GM23338 (cell line): ENCODE measurements around the gene NID1. TPM values are rescaled to one million over a fixed set of nuclear protein-coding genes. Genes with fewer than 3 reads are reported as not detected.

Experiments used
- ATAC-seq: fragments of 200-7000 bp; cut with Tn5 transposase; 3 replicates; pipeline ENCODE4 v1.9.1; 2020
- DNase-seq: peaks from one replicate; pipeline ENCODE4 v3.0.0-alpha.2; 2015; ENCODE audit warnings: low spot score
- H2AFZ ChIP-seq: fragments of 200-600 bp; sonication (generic); 2 replicates; pipeline ENCODE4 v1.8.0; 2016; ENCODE audit warnings: antibody characterized with exemption, mild to moderate bottlenecking, moderate library complexity
- H3F3A ChIP-seq: fragments of 200-600 bp; sonication (generic); replicated peaks from 2 replicates; pipeline ENCODE4 v1.8.0; 2017; ENCODE audit warnings: antibody characterized with exemption, mixed run types, low read depth
- H3K27ac ChIP-seq: fragments of 200-600 bp; sonication (generic); 2 replicates; pipeline ENCODE4 v1.6.1; 2016; ENCODE audit warnings: low read depth
- H3K27me3 ChIP-seq: fragments of 200-600 bp; sonication (generic); 2 replicates; pipeline ENCODE4 v1.8.0; 2016; ENCODE audit warnings: mild to moderate bottlenecking, mixed run types, moderate library complexity; ENCODE audit not compliant: insufficient read depth
- H3K36me3 ChIP-seq: fragments of 200-600 bp; sonication (generic); 2 replicates; pipeline ENCODE4 v1.8.0; 2016; ENCODE audit warnings: mild to moderate bottlenecking; ENCODE audit not compliant: insufficient read depth
- H3K4me1 ChIP-seq: fragments of 200-600 bp; sonication (generic); 2 replicates; pipeline ENCODE4 v1.8.0; 2016; ENCODE audit warnings: mild to moderate bottlenecking, moderate library complexity; ENCODE audit not compliant: insufficient read depth
- H3K4me2 ChIP-seq: fragments of 200-600 bp; sonication (generic); 2 replicates; pipeline ENCODE4 v1.7.1; 2017; ENCODE audit warnings: mixed run types
- H3K4me3 ChIP-seq: fragments of 200-600 bp; sonication (generic); 2 replicates; pipeline ENCODE4 v1.6.1; 2016; ENCODE audit warnings: mixed run types
- H3K79me2 ChIP-seq: fragments of 200-600 bp; sonication (generic); replicated peaks from 2 replicates; pipeline ENCODE4 v1.8.0; 2017; ENCODE audit warnings: mild to moderate bottlenecking; ENCODE audit not compliant: insufficient read depth
- H3K9me2 ChIP-seq: fragments of 200-600 bp; sonication (generic); 2 replicates; pipeline ENCODE4 v1.8.0; 2017; ENCODE audit not compliant: insufficient read depth
- H4K20me1 ChIP-seq: fragments of 200-600 bp; sonication (generic); replicated peaks from 2 replicates; pipeline ENCODE4 v1.8.0; 2017; ENCODE audit warnings: mild to moderate bottlenecking; ENCODE audit not compliant: insufficient read depth
- H3K27ac Mint-ChIP-seq: 2 replicates; pipeline ENCODE4 v1.8.0; 2020; ENCODE audit warnings: inconsistent platforms, mild to moderate bottlenecking, moderate library complexity, mixed read lengths
- H3K27me3 Mint-ChIP-seq: 3 replicates; pipeline ENCODE4 v1.8.0; 2022; ENCODE audit warnings: low read depth, mild to moderate bottlenecking, moderate library complexity, mixed read lengths, inconsistent platforms; ENCODE audit not compliant: insufficient read depth, poor library complexity
- H3K36me3 Mint-ChIP-seq: 3 replicates; pipeline ENCODE4 v1.8.0; 2021; ENCODE audit warnings: low read depth, mild to moderate bottlenecking, inconsistent platforms, moderate library complexity, mixed read lengths
- H3K4me1 Mint-ChIP-seq: 3 replicates; pipeline ENCODE4 v1.8.0; 2020; ENCODE audit warnings: mild to moderate bottlenecking, inconsistent platforms, mixed read lengths
- H3K4me3 Mint-ChIP-seq: 3 replicates; pipeline ENCODE4 v1.8.0; 2021; ENCODE audit warnings: moderate library complexity, mild to moderate bottlenecking, inconsistent platforms, mixed read lengths
- H3K9me3 Mint-ChIP-seq: 3 replicates; pipeline ENCODE4 v1.8.0; 2020; ENCODE audit warnings: moderate library complexity, mild to moderate bottlenecking, inconsistent platforms, mixed read lengths
- CREB1 ChIP-seq: fragments of 250-450 bp; sonication (Bioruptor Pico); IDR thresholded peaks from 2 replicates; pipeline ENCODE4 v1.5.0; 2020; ENCODE audit warnings: low read depth, mild to moderate bottlenecking, moderate library complexity
- EZH2 ChIP-seq: fragments of 200-600 bp; sonication (generic); IDR thresholded peaks from one replicate; pipeline ENCODE4 v1.8.0; 2017; ENCODE audit warnings: antibody characterized with exemption, mild to moderate bottlenecking, low read depth; ENCODE audit not compliant: unreplicated experiment
- JUNB ChIP-seq: IDR thresholded peaks from one replicate; pipeline ENCODE4 v1.6.1; 2016; ENCODE audit warnings: antibody characterized with exemption; ENCODE audit not compliant: unreplicated experiment
- NANOG ChIP-seq: IDR thresholded peaks from 2 replicates; pipeline ENCODE4 v1.6.1; 2016; ENCODE audit warnings: antibody characterized with exemption, borderline replicate concordance
- STAT1 ChIP-seq: IDR thresholded peaks from one replicate; pipeline ENCODE4 v1.6.1; 2016; ENCODE audit warnings: antibody characterized with exemption; ENCODE audit not compliant: unreplicated experiment
- ZNF462 ChIP-seq: fragments of 250-450 bp; sonication (Bioruptor Pico); IDR thresholded peaks from 2 replicates; pipeline ENCODE4 v1.5.0; 2020; ENCODE audit warnings: mild to moderate bottlenecking, moderate library complexity
- polyA plus RNA-seq: library from polyadenylated mRNA; unstranded; fragments of >200 nt; fragmentation: Nextera tagmentation; extraction: Ambion mirVana; gene quantifications from 2 replicates; pipeline ENCODE4 v1.2.1, GENCODE V29; 2016
- total RNA-seq: library from RNA; depleted of rRNA; stranded (reverse); fragments of >200 nt; shearing (Covaris generic); gene quantifications from 2 replicates; pipeline ENCODE4 v1.2.3, GENCODE V29; 2014
- TF ChIP-seq, protein P1 (sequence below), 2 experiments: fragments of 200-600 bp in 1 of 2; sonication (generic) in 1 of 2; conservative IDR thresholded peaks; 2 replicates each; pipeline versions ENCODE4 v1.5.1 to v1.6.1; 2016 to 2017; ENCODE audit warnings: antibody characterized with exemption in 2 of 2, low read depth in 2 of 2, mild to moderate bottlenecking in 2 of 2, moderate library complexity in 1 of 2
- TF ChIP-seq, protein P2 (sequence below): IDR thresholded peaks from 2 replicates; pipeline ENCODE4 v1.6.1; 2016; ENCODE audit warnings: antibody characterized with exemption

The NID1 gene
- total and polyA plus RNA-seq, 2 experiments from 2014 or later = 7.1 to 32.5 TPM

- Mint-ChIP-seq H3K9me3 (no peaks in the 10 kb centered on the region), H3K4me3 (no peak overlapping the region), H3K4me1 (no peaks in the 10 kb centered on the region), H3K36me3 (peaks cover 2% of the 10 kb centered on the region; the same call in 2 of the 3 replicates), H3K27me3 (peaks cover 1% of the 10 kb centered on the region), H3K27ac (no peak overlapping the region)
- no peaks in the 10 kb centered on the region for H3K9me2 ChIP-seq
- H3K4me1 ChIP-seq = no peaks in the 10 kb centered on the region
- no peak overlapping the region for H2AFZ ChIP-seq
- no peak for ATAC-seq
- no peaks in the 10 kb centered on the region for H3K79me2 ChIP-seq
- no peak for DNase-seq
- TF ChIP-seq STAT1 = no peak
- TF ChIP-seq NANOG = no peak
- no peak for TF ChIP-seq JUNB
- TF ChIP-seq, protein P1, sequence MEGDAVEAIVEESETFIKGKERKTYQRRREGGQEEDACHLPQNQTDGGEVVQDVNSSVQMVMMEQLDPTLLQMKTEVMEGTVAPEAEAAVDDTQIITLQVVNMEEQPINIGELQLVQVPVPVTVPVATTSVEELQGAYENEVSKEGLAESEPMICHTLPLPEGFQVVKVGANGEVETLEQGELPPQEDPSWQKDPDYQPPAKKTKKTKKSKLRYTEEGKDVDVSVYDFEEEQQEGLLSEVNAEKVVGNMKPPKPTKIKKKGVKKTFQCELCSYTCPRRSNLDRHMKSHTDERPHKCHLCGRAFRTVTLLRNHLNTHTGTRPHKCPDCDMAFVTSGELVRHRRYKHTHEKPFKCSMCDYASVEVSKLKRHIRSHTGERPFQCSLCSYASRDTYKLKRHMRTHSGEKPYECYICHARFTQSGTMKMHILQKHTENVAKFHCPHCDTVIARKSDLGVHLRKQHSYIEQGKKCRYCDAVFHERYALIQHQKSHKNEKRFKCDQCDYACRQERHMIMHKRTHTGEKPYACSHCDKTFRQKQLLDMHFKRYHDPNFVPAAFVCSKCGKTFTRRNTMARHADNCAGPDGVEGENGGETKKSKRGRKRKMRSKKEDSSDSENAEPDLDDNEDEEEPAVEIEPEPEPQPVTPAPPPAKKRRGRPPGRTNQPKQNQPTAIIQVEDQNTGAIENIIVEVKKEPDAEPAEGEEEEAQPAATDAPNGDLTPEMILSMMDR (conservative IDR thresholded peaks at IDR 0.05; ENCODE audit: low read depth in 2 of 2) = no peak
- no peak for TF ChIP-seq CREB1 (CRISPR knock-in tag)
- no peak for TF ChIP-seq EZH2
- TF ChIP-seq ZNF462 (CRISPR knock-in tag) = no peak
- TF ChIP-seq, protein P2, sequence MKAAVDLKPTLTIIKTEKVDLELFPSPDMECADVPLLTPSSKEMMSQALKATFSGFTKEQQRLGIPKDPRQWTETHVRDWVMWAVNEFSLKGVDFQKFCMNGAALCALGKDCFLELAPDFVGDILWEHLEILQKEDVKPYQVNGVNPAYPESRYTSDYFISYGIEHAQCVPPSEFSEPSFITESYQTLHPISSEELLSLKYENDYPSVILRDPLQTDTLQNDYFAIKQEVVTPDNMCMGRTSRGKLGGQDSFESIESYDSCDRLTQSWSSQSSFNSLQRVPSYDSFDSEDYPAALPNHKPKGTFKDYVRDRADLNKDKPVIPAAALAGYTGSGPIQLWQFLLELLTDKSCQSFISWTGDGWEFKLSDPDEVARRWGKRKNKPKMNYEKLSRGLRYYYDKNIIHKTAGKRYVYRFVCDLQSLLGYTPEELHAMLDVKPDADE = no peak
- H3K4me3 ChIP-seq = no peak overlapping the region
- no peaks in the 10 kb centered on the region for H4K20me1 ChIP-seq
- no peaks in the 10 kb centered on the region for H3F3A ChIP-seq
- H3K4me2 ChIP-seq = no peak overlapping the region
- no peaks in the 10 kb centered on the region for H3K36me3 ChIP-seq
- no peaks in the 10 kb centered on the region for H3K27me3 ChIP-seq
- H3K27ac ChIP-seq = no peak overlapping the region
These were observed 31.6 kb downstream of the NID1 start for GRCh38 chr1:236033336-236033735.
